ENCODE measurements around the gene NKIRAS1.
"Not testable (repeated sequence)": the region's sequence is repeated elsewhere in the genome, so short reads cannot be mapped to it uniquely, and the experiment has no call there.

Gene NKIRAS1

GRCh38 chr3:23920151-23920655 lies 3.4 kb upstream of the NKIRAS1 start:
- no peak overlapping the region for H3K4me3 ChIP-seq (ENCODE audit: control insufficient read depth, low read depth, low read length)
- no peak for TF ChIP-seq CTCF (IDR thresholded peaks at IDR 0.05; ENCODE audit: control insufficient read depth, insufficient read depth, low read depth, low read length, missing control alignments)

GRCh38 chr3:23919628-23920027 lies 2.8 kb upstream of the NKIRAS1 start:
- TF ChIP-seq CTCF (IDR thresholded peaks at IDR 0.05; ENCODE audit: control insufficient read depth, insufficient read depth, low read depth, low read length, missing control alignments), result no peak
- H3K4me3 ChIP-seq (ENCODE audit: control insufficient read depth, low read depth, low read length), result no peak overlapping the region
- no peak for DNase-seq (ENCODE audit: low read depth)

More at GRCh38 chr3:23920151-23920655, 3.4 kb upstream of the NKIRAS1 start:
- DNase-seq (ENCODE audit: low read depth), result no peak

GRCh38 chr3:23918331-23918730 lies 1.5 kb upstream of the NKIRAS1 start:
- DNase-seq (ENCODE audit: low read depth), result not testable (repeated sequence)

GRCh38 chr3:23917679-23918303 lies 1.0 kb upstream of the NKIRAS1 start:
- H3K4me3 ChIP-seq (ENCODE audit: control insufficient read depth, low read depth, low read length), result peak overlapping the region; percentile 71
- not testable (repeated sequence) for DNase-seq (ENCODE audit: low read depth)

More at GRCh38 chr3:23918331-23918730, 1.5 kb upstream of the NKIRAS1 start:
- H3K4me3 ChIP-seq (ENCODE audit: control insufficient read depth, low read depth, low read length), result peak overlapping the region; percentile 71

GRCh38 chr3:23916152-23916885 lies 471 bp downstream of the NKIRAS1 start:
- no peak for TF ChIP-seq CTCF (IDR thresholded peaks at IDR 0.05; ENCODE audit: control insufficient read depth, insufficient read depth, low read depth, low read length, missing control alignments)
- no peak for DNase-seq (ENCODE audit: low read depth)

GRCh38 chr3:23915537-23916108 lies 1.2 kb downstream of the NKIRAS1 start:
- H3K4me3 ChIP-seq (ENCODE audit: control insufficient read depth, low read depth, low read length), result peak overlapping the region; percentile 71
- no peak for DNase-seq (ENCODE audit: low read depth)
- no peak for TF ChIP-seq CTCF (IDR thresholded peaks at IDR 0.05; ENCODE audit: control insufficient read depth, insufficient read depth, low read depth, low read length, missing control alignments)

More at GRCh38 chr3:23916152-23916885, 471 bp downstream of the NKIRAS1 start:
- H3K4me3 ChIP-seq (ENCODE audit: control insufficient read depth, low read depth, low read length), result peak overlapping the region; percentile 71

GRCh38 chr3:23913873-23914743 lies 2.7 kb downstream of the NKIRAS1 start:
- TF ChIP-seq CTCF (IDR thresholded peaks at IDR 0.05; ENCODE audit: control insufficient read depth, insufficient read depth, low read depth, low read length, missing control alignments), result no peak
- H3K4me3 ChIP-seq (ENCODE audit: control insufficient read depth, low read depth, low read length), result no peak overlapping the region
- no peak for DNase-seq (ENCODE audit: low read depth)
